HEK293 (cell line): ENCODE data around the gene DCAKD.
A peak's percentile ranks its signal among the peaks of the same experiment; 100 is the strongest.

Experiments
- CTCF ChIA-PET: fragments of 350-600 bp; formaldehyde crosslinking; extraction: SDS; loops from one replicate; lab custom pipeline; 2021; ENCODE audit warnings: antibody characterized with exemption; lab: Yijun Ruan, JAX
- POLR2A ChIA-PET: fragments of 300-600 bp; formaldehyde crosslinking; extraction: SDS; loops from one replicate; lab custom pipeline; 2020; ENCODE audit warnings: antibody characterized with exemption, inconsistent platforms; lab: Yijun Ruan, JAX
- H3K27ac ChIP-seq: fragments of 200-500 bp; sonication (Bioruptor generic); 2 replicates; pipeline ENCODE4 v1.5.1; 2014; ENCODE audit warnings: low read depth, low read length, control low read depth, inconsistent platforms; ENCODE audit errors: extremely low read depth
- H3K36me3 ChIP-seq, 2 experiments: fragments of 200-500 bp in 1 of 2; sonication (Bioruptor generic) in 1 of 2; 1 replicate in 1 of 2; 2 replicates in 1 of 2; pipeline ENCODE4 v1.5.1; 2014 to 2017; ENCODE audit warnings: inconsistent platforms in 2 of 2, low read length in 2 of 2; ENCODE audit not compliant: control insufficient read depth in 2 of 2, insufficient read depth in 1 of 2
- H3K4me1 ChIP-seq: fragments of 200-500 bp; sonication (Bioruptor generic); 2 replicates; pipeline ENCODE4 v1.5.1; 2014; ENCODE audit warnings: mild to moderate bottlenecking, low read length, inconsistent platforms; ENCODE audit not compliant: control insufficient read depth, insufficient read depth
- H3K4me3 ChIP-seq: 2 replicates; pipeline ENCODE4 v1.5.1; 2011; ENCODE audit warnings: low read depth, mild to moderate bottlenecking, control low read depth, low read length, moderate library complexity
- H3K9me3 ChIP-seq: fragments of 200-500 bp; sonication (Bioruptor generic); 2 replicates; pipeline ENCODE4 v1.5.1; 2014; ENCODE audit warnings: low read depth, low read length, inconsistent platforms; ENCODE audit not compliant: control insufficient read depth, insufficient read depth
- GFI1B ChIP-seq: fragments of 450-650 bp; formaldehyde crosslinking; IDR thresholded peaks from 2 replicates; pipeline ENCODE4 v1.5.1; 2016; ENCODE audit warnings: missing biosample characterization, missing genetic modification characterization
- GLIS1 ChIP-seq: fragments of 450-650 bp; formaldehyde crosslinking; IDR thresholded peaks from 2 replicates; pipeline ENCODE4 v1.5.1; 2016; ENCODE audit warnings: missing biosample characterization, missing genetic modification characterization
- HOXD13 ChIP-seq: sonication (generic); formaldehyde crosslinking; IDR thresholded peaks from 2 replicates; pipeline ENCODE4 v1.8.0; 2022; ENCODE audit warnings: missing genetic modification reagents, borderline replicate concordance
- KLF10 ChIP-seq: fragments of 450-650 bp; IDR thresholded peaks from 2 replicates; pipeline ENCODE4 v1.5.1; 2018; ENCODE audit warnings: missing biosample characterization, mild to moderate bottlenecking, missing genetic modification characterization
- KLF17 ChIP-seq: fragments of 450-650 bp; formaldehyde crosslinking; IDR thresholded peaks from 2 replicates; pipeline ENCODE4 v1.5.1; 2016; ENCODE audit warnings: missing biosample characterization, missing genetic modification characterization
- SCRT2 ChIP-seq: fragments of 450-650 bp; formaldehyde crosslinking; IDR thresholded peaks from 2 replicates; pipeline ENCODE4 v1.5.1; 2016; ENCODE audit warnings: missing biosample characterization, missing genetic modification characterization
- ZBTB48 ChIP-seq: fragments of 450-650 bp; formaldehyde crosslinking; IDR thresholded peaks from 2 replicates; pipeline ENCODE4 v1.5.1; 2016; ENCODE audit warnings: missing biosample characterization, missing genetic modification characterization
- ZIC2 ChIP-seq: fragments of 450-650 bp; formaldehyde crosslinking; IDR thresholded peaks from 2 replicates; pipeline ENCODE4 v1.5.1; 2016; ENCODE audit warnings: missing biosample characterization, missing genetic modification characterization
- ZNF112 ChIP-seq: fragments of 450-650 bp; formaldehyde crosslinking; IDR thresholded peaks from 2 replicates; pipeline ENCODE4 v1.5.0; 2017; ENCODE audit warnings: missing biosample characterization, missing genetic modification characterization
- ZNF114 ChIP-seq: fragments of 450-650 bp; formaldehyde crosslinking; IDR thresholded peaks from 2 replicates; pipeline ENCODE4 v1.5.0; 2017; ENCODE audit warnings: missing biosample characterization, missing genetic modification characterization
- ZNF223 ChIP-seq: fragments of 450-650 bp; formaldehyde crosslinking; IDR thresholded peaks from 2 replicates; pipeline ENCODE4 v1.5.1; 2016; ENCODE audit warnings: missing biosample characterization, missing genetic modification characterization
- ZNF274 ChIP-seq, 2 experiments: fragments of 200-500 bp in 1 of 2; fragments of 450-650 bp in 1 of 2; sonication (Bioruptor generic) in 1 of 2; formaldehyde crosslinking in 1 of 2; IDR thresholded peaks; 2 replicates each; pipeline versions ENCODE4 v1.5.1 to v1.6.1; 2014 to 2016; ENCODE audit warnings: borderline replicate concordance in 1 of 2, inconsistent platforms in 1 of 2, low read length in 1 of 2, missing biosample characterization in 1 of 2, missing genetic modification characterization in 1 of 2
- ZNF280D ChIP-seq: fragments of 450-650 bp; formaldehyde crosslinking; IDR thresholded peaks from 2 replicates; pipeline ENCODE4 v1.5.1; 2016; ENCODE audit warnings: missing biosample characterization, missing genetic modification characterization
- ZNF324 ChIP-seq: fragments of 450-650 bp; formaldehyde crosslinking; IDR thresholded peaks from 2 replicates; pipeline ENCODE4 v1.5.1; 2016; ENCODE audit warnings: missing biosample characterization, missing genetic modification characterization
- ZNF335 ChIP-seq: fragments of 450-650 bp; formaldehyde crosslinking; conservative IDR thresholded peaks from 2 replicates; pipeline ENCODE4 v1.5.1; 2016; ENCODE audit warnings: missing biosample characterization, missing genetic modification characterization
- ZNF341 ChIP-seq: fragments of 450-650 bp; formaldehyde crosslinking; IDR thresholded peaks from 2 replicates; pipeline ENCODE4; 2016; ENCODE audit warnings: low read depth, missing biosample characterization, missing genetic modification characterization
- ZNF350 ChIP-seq: fragments of 450-650 bp; formaldehyde crosslinking; IDR thresholded peaks from 2 replicates; pipeline ENCODE4 v1.5.0; 2017; ENCODE audit warnings: missing biosample characterization, mild to moderate bottlenecking, missing genetic modification characterization
- ZNF362 ChIP-seq: fragments of 450-650 bp; formaldehyde crosslinking; IDR thresholded peaks from 2 replicates; pipeline ENCODE4 v1.5.1; 2016; ENCODE audit warnings: missing biosample characterization, missing genetic modification characterization
- ZNF394 ChIP-seq: fragments of 450-650 bp; formaldehyde crosslinking; IDR thresholded peaks from 2 replicates; pipeline ENCODE4 v1.5.1; 2016; ENCODE audit warnings: missing biosample characterization, missing genetic modification characterization, mild to moderate bottlenecking, moderate library complexity, borderline replicate concordance
- ZNF514 ChIP-seq: fragments of 450-650 bp; formaldehyde crosslinking; IDR thresholded peaks from 2 replicates; pipeline ENCODE4 v1.5.1; 2016; ENCODE audit warnings: missing biosample characterization, missing genetic modification characterization
- ZNF530 ChIP-seq: fragments of 450-650 bp; formaldehyde crosslinking; IDR thresholded peaks from 2 replicates; pipeline ENCODE4 v1.5.1; 2016; ENCODE audit warnings: low read depth, missing biosample characterization, missing genetic modification characterization
- ZNF580 ChIP-seq: fragments of 450-650 bp; formaldehyde crosslinking; IDR thresholded peaks from 2 replicates; pipeline ENCODE4 v1.5.1; 2016; ENCODE audit warnings: missing biosample characterization, missing genetic modification characterization
- ZNF626 ChIP-seq: fragments of 450-650 bp; sonication (Bioruptor Pico); formaldehyde crosslinking; IDR thresholded peaks from 2 replicates; pipeline ENCODE4 v1.5.1; 2018; ENCODE audit warnings: missing biosample characterization, missing genetic modification characterization, inconsistent platforms
- ZNF76 ChIP-seq: fragments of 450-650 bp; formaldehyde crosslinking; IDR thresholded peaks from 2 replicates; pipeline ENCODE4; 2016; ENCODE audit warnings: low read depth, missing biosample characterization, missing genetic modification characterization, borderline replicate concordance
- ZNF768 ChIP-seq: fragments of 450-650 bp; formaldehyde crosslinking; IDR thresholded peaks from 2 replicates; pipeline ENCODE4 v1.5.1; 2018; ENCODE audit warnings: missing biosample characterization, mild to moderate bottlenecking, missing genetic modification characterization
- ZNF785 ChIP-seq: fragments of 450-650 bp; formaldehyde crosslinking; IDR thresholded peaks from 2 replicates; pipeline ENCODE4 v1.5.1; 2016; ENCODE audit warnings: missing biosample characterization, missing genetic modification characterization
- ZXDB ChIP-seq: fragments of 450-650 bp; formaldehyde crosslinking; IDR thresholded peaks from 2 replicates; pipeline ENCODE4 v1.5.1; 2016; ENCODE audit warnings: missing biosample characterization, missing genetic modification characterization

DCAKD gene

GRCh38 chr17:45016237-45016636 lies 35.2 kb downstream of the DCAKD start:
- Histone ChIP-seq H3K27ac (no peak overlapping the region), H3K9me3 (no peaks in the 10 kb centered on the region), H3K4me3 (no peak overlapping the region), H3K36me3 (no peaks in the 10 kb centered on the region), H3K4me1 (peaks cover 3% of the 10 kb centered on the region; the same call in 1 of the 2 replicates)
- ChIA-PET CTCF (interaction anchor here (0.6 to 1.5 kb wide), 6 partner anchors 10 to 360 kb away, joined by 3 to 8 read pairs (median 4); partner anchors contain the start of genes C1QL1 and MEIOC), POLR2A (interaction anchor here (0.8 kb wide), 1 partner anchor 48 kb away, joined by 3 read pairs; the partner anchor contains the start of gene C1QL1)
- TF ChIP-seq ZXDB (no peak), KLF10 (tag by site-specific recombination) (no peak), ZNF114 (tag by site-specific recombination) (no peak), ZNF335 (tag by site-specific recombination) (no peak), SCRT2 (tag by site-specific recombination) (no peak)

GRCh38 chr17:45013021-45013997 lies 38.1 kb downstream of the DCAKD start:
- Histone ChIP-seq H3K4me3 (no peak overlapping the region), H3K9me3 (no peaks in the 10 kb centered on the region), H3K27ac (no peak overlapping the region), H3K36me3 (no peaks in the 10 kb centered on the region), H3K4me1 (no peaks in the 10 kb centered on the region)
- TF ChIP-seq ZNF580 (tag by site-specific recombination) (peak; percentile 72; the same call in 1 of the 2 replicates), ZNF341 (tag by site-specific recombination) (peak; percentile 90), GLIS1 (tag by site-specific recombination) (peak; percentile 29), ZNF223 (tag by site-specific recombination) (no peak), ZNF394 (tag by site-specific recombination) (peak; percentile 56; the same call in 1 of the 2 replicates), HOXD13 (CRISPR knock-in tag) (no peak), ZNF274 (IDR thresholded peaks at IDR 0.05; ENCODE audit: low read length) (no peak), ZNF274 (tag by site-specific recombination; IDR thresholded peaks at IDR 0.05; ENCODE audit: borderline replicate concordance) (no peak), ZNF76 (tag by site-specific recombination) (no peak), GFI1B (tag by site-specific recombination) (no peak), ZNF768 (tag by site-specific recombination) (peak; percentile 79; the same call in 1 of the 2 replicates), ZBTB48 (tag by site-specific recombination) (0 out of 2 replicates have a peak, but pooled peaks have one; percentile 36), ZNF324 (tag by site-specific recombination) (no peak), ZNF362 (tag by site-specific recombination) (no peak), ZNF514 (tag by site-specific recombination) (peak; percentile 54; the same call in 1 of the 2 replicates), ZNF350 (tag by site-specific recombination) (no peak), ZNF626 (tag by site-specific recombination) (no peak), ZNF112 (tag by site-specific recombination) (no peak), KLF17 (tag by site-specific recombination) (0 out of 2 replicates have a peak, but pooled peaks have one; percentile 13), ZNF280D (no peak), ZNF785 (tag by site-specific recombination) (no peak), ZNF530 (tag by site-specific recombination) (no peak), ZIC2 (peak; percentile 40; the same call in 1 of the 2 replicates)
- POLR2A ChIA-PET, result no interaction called here
- CTCF ChIA-PET, result interaction anchor here (0.7 to 2.9 kb wide), 7 partner anchors 9 to 122 kb away, joined by 3 to 15 read pairs (median 6); partner anchors contain the start of gene ACBD4
